Glutamatergic neuron (in vitro differentiated cells): ENCODE results near the gene NHLRC4. TPM values are rescaled to one million over a fixed set of nuclear protein-coding genes. Genes with fewer than 3 reads are reported as not detected.

ENCODE experiments used
- DNase-seq: peaks from one replicate; pipeline ENCODE4 v3.0.0; 2022
- H3K27ac Mint-ChIP-seq: one replicate; pipeline ENCODE4 v1.8.0; 2020; ENCODE audit warnings: mild to moderate bottlenecking, mixed read lengths, inconsistent platforms; ENCODE audit not compliant: unreplicated experiment
- H3K27me3 Mint-ChIP-seq: one replicate; pipeline ENCODE4 v1.8.0; 2020; ENCODE audit warnings: mild to moderate bottlenecking, moderate library complexity, mixed read lengths, inconsistent platforms; ENCODE audit not compliant: unreplicated experiment
- H3K36me3 Mint-ChIP-seq: one replicate; pipeline ENCODE4 v1.8.0; 2020; ENCODE audit warnings: mild to moderate bottlenecking, mixed read lengths, inconsistent platforms; ENCODE audit not compliant: unreplicated experiment
- H3K4me1 Mint-ChIP-seq: one replicate; pipeline ENCODE4 v1.8.0; 2020; ENCODE audit warnings: mild to moderate bottlenecking, low read depth, mixed read lengths, inconsistent platforms; ENCODE audit not compliant: unreplicated experiment
- H3K4me3 Mint-ChIP-seq: one replicate; pipeline ENCODE4 v1.8.0; 2020; ENCODE audit warnings: mild to moderate bottlenecking, mixed read lengths, inconsistent platforms; ENCODE audit not compliant: unreplicated experiment
- H3K9me3 Mint-ChIP-seq: one replicate; pipeline ENCODE4 v1.8.0; 2020; ENCODE audit warnings: mild to moderate bottlenecking, moderate library complexity, mixed read lengths, inconsistent platforms; ENCODE audit not compliant: unreplicated experiment
- total RNA-seq: library from RNA; stranded (reverse); fragmentation: NEBNext Ultra II Directional; extraction: Animal tissue kit (Norgen Biotek cat#: 25700); gene quantifications from one replicate; pipeline ENCODE4 v1.2.1, GENCODE V29; 2021; ENCODE audit not compliant: unreplicated experiment
- TF ChIP-seq, protein P1 (sequence below): fragments of 200-600 bp; sonication (generic); IDR thresholded peaks from one replicate; pipeline ENCODE4 v1.5.0; 2021; ENCODE audit not compliant: partially characterized antibody, unreplicated experiment

Gene NHLRC4
- total RNA-seq, 1 donor from 2014 or later, result 3.4 TPM

DNA sequence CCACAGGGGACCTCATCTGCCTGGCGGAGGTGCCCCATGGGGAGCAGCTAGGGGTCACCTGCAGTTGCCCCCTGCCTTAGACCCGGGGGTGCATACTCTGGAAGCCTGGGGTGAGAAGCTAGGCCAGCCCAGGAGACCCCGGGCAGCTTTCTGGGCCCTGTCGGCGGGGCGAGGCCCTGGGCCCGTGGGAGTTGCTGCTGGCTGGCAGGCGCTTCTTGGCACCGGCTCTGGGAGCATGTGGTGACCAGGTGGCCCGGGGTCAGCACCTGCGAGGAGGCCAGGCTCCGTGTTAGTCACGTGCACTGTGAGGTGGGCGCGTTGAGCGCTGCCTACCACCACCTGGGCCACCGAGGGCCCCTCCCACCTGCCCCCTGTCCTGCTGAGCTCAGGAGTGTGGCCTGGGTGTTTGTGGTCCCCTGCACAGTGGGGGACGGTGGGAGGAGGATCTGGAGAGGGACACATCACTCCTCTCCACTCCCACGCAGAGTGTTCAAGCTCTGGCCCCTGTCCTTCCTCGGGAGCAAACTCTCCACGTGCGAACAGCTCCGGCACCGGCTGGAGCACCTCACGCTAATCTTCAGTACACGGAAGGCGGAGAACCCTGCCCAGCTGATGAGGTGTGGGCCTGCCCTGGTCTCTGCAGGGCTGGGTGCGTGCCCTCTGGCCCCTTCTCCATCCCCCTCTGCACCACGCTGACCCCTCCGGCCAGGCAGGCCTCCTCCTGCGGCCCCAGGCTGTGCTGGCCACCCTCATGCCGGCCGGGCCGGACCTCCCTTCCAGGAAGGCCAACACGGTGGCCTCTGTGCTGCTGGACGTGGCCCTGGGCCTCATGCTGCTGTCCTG is 8.8 kb downstream of the NHLRC4 start:
- H3K4me1 Mint-ChIP-seq, result peaks cover 12% of the 10 kb centered on the region
- no peaks in the 10 kb centered on the region for H3K36me3 Mint-ChIP-seq
- DNase-seq, result no peak
- H3K4me3 Mint-ChIP-seq, result no peak overlapping the region
- H3K9me3 Mint-ChIP-seq, result peaks cover 11% of the 10 kb centered on the region
- TF ChIP-seq, protein P1, sequence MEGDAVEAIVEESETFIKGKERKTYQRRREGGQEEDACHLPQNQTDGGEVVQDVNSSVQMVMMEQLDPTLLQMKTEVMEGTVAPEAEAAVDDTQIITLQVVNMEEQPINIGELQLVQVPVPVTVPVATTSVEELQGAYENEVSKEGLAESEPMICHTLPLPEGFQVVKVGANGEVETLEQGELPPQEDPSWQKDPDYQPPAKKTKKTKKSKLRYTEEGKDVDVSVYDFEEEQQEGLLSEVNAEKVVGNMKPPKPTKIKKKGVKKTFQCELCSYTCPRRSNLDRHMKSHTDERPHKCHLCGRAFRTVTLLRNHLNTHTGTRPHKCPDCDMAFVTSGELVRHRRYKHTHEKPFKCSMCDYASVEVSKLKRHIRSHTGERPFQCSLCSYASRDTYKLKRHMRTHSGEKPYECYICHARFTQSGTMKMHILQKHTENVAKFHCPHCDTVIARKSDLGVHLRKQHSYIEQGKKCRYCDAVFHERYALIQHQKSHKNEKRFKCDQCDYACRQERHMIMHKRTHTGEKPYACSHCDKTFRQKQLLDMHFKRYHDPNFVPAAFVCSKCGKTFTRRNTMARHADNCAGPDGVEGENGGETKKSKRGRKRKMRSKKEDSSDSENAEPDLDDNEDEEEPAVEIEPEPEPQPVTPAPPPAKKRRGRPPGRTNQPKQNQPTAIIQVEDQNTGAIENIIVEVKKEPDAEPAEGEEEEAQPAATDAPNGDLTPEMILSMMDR, result no peak
- H3K27me3 Mint-ChIP-seq, result peaks cover 2% of the 10 kb centered on the region
- no peak overlapping the region for H3K27ac Mint-ChIP-seq

DNA sequence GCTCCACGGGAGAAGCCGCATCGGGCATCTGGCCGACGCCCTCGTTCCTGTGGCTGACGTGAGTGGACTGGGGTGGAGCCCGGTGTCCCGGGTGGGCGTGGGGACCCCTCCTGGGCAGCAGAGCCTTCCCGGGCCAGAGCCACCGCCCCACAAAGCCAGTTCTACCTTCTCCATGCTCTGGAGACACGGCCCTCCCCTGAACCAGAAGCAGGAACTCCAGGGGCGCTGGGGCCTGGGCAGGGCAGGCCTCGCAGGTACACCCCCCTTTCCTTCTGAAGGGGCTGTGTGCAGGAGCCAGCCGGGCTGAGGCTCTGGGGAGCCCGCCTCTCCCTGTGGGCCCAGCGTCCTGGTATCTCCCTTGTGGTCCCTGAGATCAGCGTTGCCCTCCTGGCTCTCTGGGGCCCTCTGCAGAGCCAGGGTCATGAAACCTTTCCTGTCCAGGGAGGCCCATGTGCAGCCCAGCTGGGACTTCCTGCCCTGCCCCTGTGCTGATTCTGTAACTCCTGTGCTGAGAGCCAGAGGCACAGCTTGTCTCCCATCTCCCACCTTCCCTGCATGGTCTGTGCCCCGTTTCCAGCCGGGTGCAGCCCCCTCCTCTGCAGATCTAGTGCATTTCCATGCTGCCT is 9.5 kb downstream of the NHLRC4 start:
- H3K27ac Mint-ChIP-seq, result peak overlapping the region; percentile 69
- peaks cover 2% of the 10 kb centered on the region for H3K27me3 Mint-ChIP-seq
- H3K4me1 Mint-ChIP-seq, result peaks cover 11% of the 10 kb centered on the region
- TF ChIP-seq, protein P1, result no peak
- H3K36me3 Mint-ChIP-seq, result no peaks in the 10 kb centered on the region
- H3K4me3 Mint-ChIP-seq, result no peak overlapping the region
- peaks cover 6% of the 10 kb centered on the region for H3K9me3 Mint-ChIP-seq
- no peak for DNase-seq

DNA sequence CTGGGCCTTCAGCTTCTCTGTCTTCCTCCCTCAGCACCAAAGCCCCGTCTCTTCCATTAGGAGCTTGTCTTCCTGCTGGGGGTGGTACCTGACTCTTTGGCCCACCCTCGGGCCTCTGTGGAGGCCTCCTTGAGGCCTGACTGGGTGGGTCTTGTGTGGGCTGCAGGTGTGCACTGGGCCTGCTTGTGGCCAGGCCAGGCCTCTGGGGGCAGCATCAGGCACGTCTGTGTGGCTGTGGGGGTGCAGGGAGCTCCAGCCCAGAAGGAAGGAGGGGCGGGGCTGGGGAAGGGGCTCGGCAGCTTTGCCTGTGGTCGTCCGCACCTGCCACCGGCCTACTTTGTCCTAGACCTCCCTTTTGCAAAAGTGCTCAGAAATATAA is 10.0 kb downstream of the NHLRC4 start:
- no peak overlapping the region for H3K4me3 Mint-ChIP-seq
- peaks cover 6% of the 10 kb centered on the region for H3K4me1 Mint-ChIP-seq
- peaks cover 2% of the 10 kb centered on the region for H3K27me3 Mint-ChIP-seq
- peak overlapping the region; percentile 69 for H3K27ac Mint-ChIP-seq
- peaks cover 3% of the 10 kb centered on the region for H3K9me3 Mint-ChIP-seq
- TF ChIP-seq, protein P1, result no peak
- no peak for DNase-seq
- no peaks in the 10 kb centered on the region for H3K36me3 Mint-ChIP-seq

DNA sequence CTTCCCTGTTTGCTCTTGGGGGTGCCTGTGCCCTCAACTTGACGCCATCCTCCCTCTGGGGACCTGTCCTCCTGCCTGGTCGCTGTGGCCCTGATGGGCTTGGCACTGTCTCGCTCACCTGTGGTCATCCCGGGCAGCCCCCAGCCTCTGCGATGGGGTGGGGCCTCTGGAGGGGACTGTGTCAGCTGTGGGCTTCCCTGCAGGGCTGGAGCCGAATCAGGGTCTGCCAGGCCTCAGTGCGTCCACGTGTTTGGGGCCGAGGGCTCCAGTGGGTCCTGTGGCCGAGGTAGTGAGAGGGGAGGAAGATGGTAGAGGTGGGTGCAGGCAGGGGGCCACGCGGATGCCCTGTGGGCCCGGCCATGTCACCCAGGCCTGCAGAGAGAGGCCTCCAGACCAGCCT is 11.0 kb downstream of the NHLRC4 start:
- DNase-seq, result no peak
- H3K4me1 Mint-ChIP-seq, result peaks cover 3% of the 10 kb centered on the region
- H3K36me3 Mint-ChIP-seq, result no peaks in the 10 kb centered on the region
- TF ChIP-seq, protein P1, result no peak
- no peak overlapping the region for H3K4me3 Mint-ChIP-seq
- H3K27ac Mint-ChIP-seq, result no peak overlapping the region
- H3K9me3 Mint-ChIP-seq, result no peaks in the 10 kb centered on the region
- peaks cover 2% of the 10 kb centered on the region for H3K27me3 Mint-ChIP-seq
